Esophagus muscularis mucosa (tissue), 4 donors: ENCODE data around the gene CSDE1. TPM values are rescaled to one million over a fixed set of nuclear protein-coding genes. Genes with fewer than 3 reads are reported as not detected.
"Not testable (repeated sequence)": the region's sequence is repeated elsewhere in the genome, so short reads cannot be mapped to it uniquely, and the experiment has no call there.

Experiments used
- DNase-seq: peaks from one replicate; pipeline ENCODE4 v3.0.0-alpha.2; 2017; ENCODE audit errors: extremely low spot score
- H3K27ac ChIP-seq, 4 donors: fragments of 200-600 bp; sonication (generic); replicated peaks in 1 of 4; 1 replicate in 3 of 4; 2 replicates in 1 of 4; pipeline ENCODE4 v1.5.1; 2016 to 2019; ENCODE audit warnings: mild to moderate bottlenecking in 1 of 4
- H3K27me3 ChIP-seq, 4 donors: fragments of 200-600 bp; sonication (generic); one replicate each; pipeline versions ENCODE4 v1.5.1 to v1.6.0; 2016 to 2019
- H3K36me3 ChIP-seq, 4 donors: fragments of 200-600 bp; sonication (generic); one replicate each; pipeline ENCODE4 v1.5.1; 2016 to 2019
- H3K4me1 ChIP-seq, 4 donors: fragments of 200-600 bp; sonication (generic); one replicate each; pipeline ENCODE4 v1.5.1; 2016 to 2019
- H3K4me3 ChIP-seq, 4 donors: fragments of 200-600 bp; sonication (generic); 1 replicate in 2 of 4; 2 replicates in 2 of 4; pipeline ENCODE4 v1.5.1; 2016 to 2019; ENCODE audit warnings: mild to moderate bottlenecking in 4 of 4, moderate library complexity in 1 of 4
- H3K9me3 ChIP-seq, 4 donors: fragments of 200-600 bp; sonication (generic); 1 replicate in 3 of 4; 2 replicates in 1 of 4; pipeline ENCODE4 v1.5.1; 2016 to 2019
- EP300 ChIP-seq: sonication (generic); formaldehyde crosslinking; IDR thresholded peaks from one replicate; pipeline ENCODE4 v1.6.1; 2017; ENCODE audit warnings: antibody characterized with exemption
- POLR2A ChIP-seq: fragments of 450-650 bp; IDR thresholded peaks from one replicate; pipeline ENCODE4 v1.6.1; 2017; ENCODE audit warnings: antibody characterized with exemption, moderate library complexity, mild to moderate bottlenecking, low read depth
- POLR2AphosphoS5 ChIP-seq, 2 donors: sonication (generic); formaldehyde crosslinking; IDR thresholded peaks; one replicate each; pipeline ENCODE4 v1.6.1; 2017; ENCODE audit warnings: antibody characterized with exemption in 2 of 2
- WGBS: methylation state at CpG from one replicate; pipeline ENCODE4 v1.1.5; 2018; 5-methylcytosine and 5-hydroxymethylcytosine counted together
- intact Hi-C: fragments of 100-400 bp; cut with DNase I; formaldehyde crosslinking; loops from one replicate; pipeline ENCODE4 v1.15.1; 2023
- total RNA-seq, 4 donors: library from RNA; depleted of rRNA; stranded (reverse); fragments of >200 nt; gene quantifications; one replicate each; pipeline versions ENCODE4 v1.1.0 to v1.2.1, GENCODE V29; 2016
- TF ChIP-seq, protein P1 (sequence below), 3 experiments: fragments of 200-600 bp in 2 of 3; fragments of 450-650 bp in 1 of 3; sonication (generic) in 2 of 3; IDR thresholded peaks; one replicate each; pipeline ENCODE4 v1.5.1; 2017 to 2019; ENCODE audit warnings: antibody characterized with exemption in 3 of 3, mild to moderate bottlenecking in 2 of 3, moderate library complexity in 1 of 3

The CSDE1 gene
- total RNA-seq, 4 donors from 2014 or later = 614 to 1,394 (median 877) TPM

DNA sequence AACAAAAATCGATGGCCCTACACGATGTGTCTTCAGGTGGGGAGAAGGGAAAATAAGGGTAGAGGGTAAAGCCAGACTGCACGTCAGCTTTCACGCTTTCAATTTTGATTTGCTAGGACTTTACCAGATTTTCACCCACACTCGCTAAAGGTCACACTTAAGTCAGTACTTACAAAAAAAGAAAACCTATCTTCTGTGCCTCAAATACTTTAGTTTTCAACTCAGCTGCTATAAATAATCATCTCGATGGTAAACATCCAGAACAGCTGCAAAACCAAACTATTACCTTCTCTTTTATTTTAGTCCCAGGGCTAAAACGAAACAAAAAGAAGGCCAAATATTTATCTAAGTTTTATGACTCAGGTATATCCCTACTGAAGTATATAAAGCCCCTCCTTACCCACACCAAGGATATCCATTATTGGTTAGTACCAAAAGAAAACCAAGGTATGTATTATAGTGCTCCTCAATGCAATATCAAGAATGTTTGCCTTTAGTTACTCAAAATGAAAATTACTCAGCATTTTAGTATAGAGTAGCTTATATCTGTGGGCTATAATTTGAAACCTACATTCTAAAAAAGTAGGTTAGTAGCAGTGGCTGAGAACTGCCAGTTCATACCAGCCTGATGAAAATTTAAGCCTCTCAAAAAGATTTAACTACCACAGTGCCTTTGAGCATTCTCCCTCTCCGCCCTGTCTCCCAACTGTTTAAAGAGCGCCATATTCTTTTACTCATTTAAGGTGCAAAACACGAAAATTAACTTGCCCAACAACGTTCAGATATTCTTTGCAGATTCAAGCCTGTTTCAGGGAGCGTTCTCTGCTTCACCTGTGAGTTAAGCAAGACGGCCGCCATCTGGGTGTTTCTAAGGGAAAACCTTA is 1.5 kb downstream of the CSDE1 start:
- TF ChIP-seq EP300 = no peak
- TF ChIP-seq POLR2A = no peak
- TF ChIP-seq, protein P1, sequence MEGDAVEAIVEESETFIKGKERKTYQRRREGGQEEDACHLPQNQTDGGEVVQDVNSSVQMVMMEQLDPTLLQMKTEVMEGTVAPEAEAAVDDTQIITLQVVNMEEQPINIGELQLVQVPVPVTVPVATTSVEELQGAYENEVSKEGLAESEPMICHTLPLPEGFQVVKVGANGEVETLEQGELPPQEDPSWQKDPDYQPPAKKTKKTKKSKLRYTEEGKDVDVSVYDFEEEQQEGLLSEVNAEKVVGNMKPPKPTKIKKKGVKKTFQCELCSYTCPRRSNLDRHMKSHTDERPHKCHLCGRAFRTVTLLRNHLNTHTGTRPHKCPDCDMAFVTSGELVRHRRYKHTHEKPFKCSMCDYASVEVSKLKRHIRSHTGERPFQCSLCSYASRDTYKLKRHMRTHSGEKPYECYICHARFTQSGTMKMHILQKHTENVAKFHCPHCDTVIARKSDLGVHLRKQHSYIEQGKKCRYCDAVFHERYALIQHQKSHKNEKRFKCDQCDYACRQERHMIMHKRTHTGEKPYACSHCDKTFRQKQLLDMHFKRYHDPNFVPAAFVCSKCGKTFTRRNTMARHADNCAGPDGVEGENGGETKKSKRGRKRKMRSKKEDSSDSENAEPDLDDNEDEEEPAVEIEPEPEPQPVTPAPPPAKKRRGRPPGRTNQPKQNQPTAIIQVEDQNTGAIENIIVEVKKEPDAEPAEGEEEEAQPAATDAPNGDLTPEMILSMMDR (IDR thresholded peaks at IDR 0.05) = no peak
- TF ChIP-seq POLR2AphosphoS5 (IDR thresholded peaks at IDR 0.05) = no peak
- H3K4me3 ChIP-seq = peak overlapping the region; percentile 75 to 96 (median 91)
- no peaks in the 10 kb centered on the region for H3K27me3 ChIP-seq
- WGBS = 30% methylated on average over 14 of the region's 14 CpGs
- H3K27ac ChIP-seq = peak overlapping the region; percentile 97 to 99 (median 99)
- peaks cover 57 to 64% (median 63%) of the 10 kb centered on the region in 4 donors for H3K4me1 ChIP-seq
- H3K9me3 ChIP-seq = no peaks in the 10 kb centered on the region
- H3K36me3 ChIP-seq = no peaks in the 10 kb centered on the region
- no peak for DNase-seq
- intact Hi-C loops = loop anchor here (5.0 kb wide), 2 partner anchors 39 to 174 kb away; partner anchors contain the start of genes BCAS2 and NRAS

DNA sequence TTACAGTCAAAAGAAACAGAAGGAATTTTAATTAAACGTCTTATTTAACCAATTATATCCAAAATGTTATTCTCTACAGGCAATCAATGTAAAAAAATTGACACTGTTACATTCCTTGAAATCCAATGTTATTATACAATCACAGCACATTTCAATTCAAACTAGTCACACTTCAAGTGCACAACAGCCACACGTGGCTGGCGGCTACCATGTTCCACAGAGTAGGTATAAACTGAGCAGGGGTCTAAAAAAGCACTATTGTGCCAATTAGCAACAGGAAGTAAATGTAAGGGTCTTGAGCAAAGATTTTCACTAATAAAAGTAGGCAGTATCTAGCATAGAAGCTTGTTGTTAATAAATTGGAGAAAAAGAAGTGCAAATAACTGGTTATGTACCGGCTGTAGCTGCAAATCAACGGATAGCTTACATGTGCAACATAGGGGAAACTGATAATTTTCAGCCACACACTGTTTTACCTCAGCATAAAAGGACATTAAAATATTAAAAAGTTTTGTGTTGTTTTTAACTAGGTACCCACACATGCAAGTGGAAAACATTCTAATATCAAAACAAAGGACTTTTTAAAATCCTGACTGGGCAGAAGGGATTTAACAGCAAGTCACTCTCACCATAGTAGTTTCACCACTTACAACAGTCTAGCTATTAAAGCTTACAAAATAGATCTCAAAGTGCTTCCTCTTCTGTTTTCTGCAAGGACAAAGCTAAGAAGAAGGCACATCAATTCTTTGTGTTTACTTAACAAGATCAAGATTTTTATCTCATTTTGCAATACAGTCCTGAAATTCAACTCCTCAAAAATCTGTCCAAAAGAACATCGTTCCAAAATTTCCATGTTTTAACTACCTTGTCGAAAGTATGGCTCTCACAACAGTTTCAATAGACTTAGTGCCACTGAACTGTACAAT is 2.5 kb downstream of the CSDE1 start:
- H3K4me3 ChIP-seq = peak overlapping the region; percentile 75 to 96 (median 91)
- no peak for DNase-seq
- no peak for TF ChIP-seq POLR2AphosphoS5 (IDR thresholded peaks at IDR 0.05)
- no peak for TF ChIP-seq POLR2A
- TF ChIP-seq, protein P1 (IDR thresholded peaks at IDR 0.05) = no peak
- TF ChIP-seq EP300 = no peak
- no peaks in the 10 kb centered on the region for H3K36me3 ChIP-seq
- no peaks in the 10 kb centered on the region for H3K9me3 ChIP-seq
- WGBS = 56% methylated on average over 7 of the region's 7 CpGs
- no peaks in the 10 kb centered on the region for H3K27me3 ChIP-seq
- intact Hi-C loops = loop anchor here (5.0 kb wide), 2 partner anchors 38 to 173 kb away; partner anchors contain the start of genes BCAS2 and NRAS
- H3K27ac ChIP-seq = peak overlapping the region in 2 of 4 donors; percentile 99
- peaks cover 67 to 74% (median 73%) of the 10 kb centered on the region in 4 donors for H3K4me1 ChIP-seq

- H3K27ac ChIP-seq, intact Hi-C loops, H3K27me3 ChIP-seq, H3K9me3 ChIP-seq, DNase-seq, H3K4me3 ChIP-seq: not testable (repeated sequence)
- peaks cover 78 to 89% (median 86%) of the 10 kb centered on the region in 4 donors for H3K4me1 ChIP-seq
- H3K36me3 ChIP-seq = peaks cover 0 to 13% (median 8%) of the 10 kb centered on the region in 4 donors
- WGBS = 99% methylated on average over 6 of the region's 6 CpGs
Observed at GRCh38 chr1:114753702-114754101, 4.1 kb downstream of the CSDE1 start.

DNA sequence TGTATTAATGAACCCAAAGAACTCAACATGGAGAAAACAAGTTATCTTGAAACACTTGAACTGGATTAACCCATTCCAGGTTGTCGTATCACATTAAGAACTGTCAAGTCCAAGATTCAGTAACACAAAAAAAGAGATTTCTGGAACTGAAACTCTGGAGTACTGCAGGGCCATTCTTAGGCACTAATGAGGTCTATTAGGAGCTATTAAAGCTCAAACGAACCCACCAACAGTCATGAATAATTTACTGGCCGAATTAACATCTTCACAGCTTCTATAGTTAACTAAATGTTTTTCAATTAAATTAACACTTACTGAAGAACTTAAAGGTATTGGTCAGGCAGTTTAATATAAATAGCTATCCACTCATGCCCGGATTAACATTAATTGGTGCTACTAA is 4.6 kb downstream of the CSDE1 start:
- H3K9me3 ChIP-seq = no peaks in the 10 kb centered on the region
- H3K27me3 ChIP-seq = no peaks in the 10 kb centered on the region
- peaks cover 0 to 19% (median 10%) of the 10 kb centered on the region in 4 donors for H3K36me3 ChIP-seq
- TF ChIP-seq POLR2A (no peak), EP300 (no peak), POLR2AphosphoS5 (IDR thresholded peaks at IDR 0.05) (no peak)
- TF ChIP-seq, protein P1 (IDR thresholded peaks at IDR 0.05) = no peak
- H3K4me1 ChIP-seq = peaks cover 81 to 89% (median 84%) of the 10 kb centered on the region in 4 donors
- intact Hi-C loops = no loop called here
- H3K4me3 ChIP-seq = no peak overlapping the region
- 65% methylated on average over 4 of the region's 4 CpGs for WGBS
- DNase-seq = no peak
- no peak overlapping the region for H3K27ac ChIP-seq
